GM23338 (cell line): Measurements from ENCODE around the gene RPL29. TPM values are rescaled to one million over a fixed set of nuclear protein-coding genes. Genes with fewer than 3 reads are reported as not detected.
A peak's percentile ranks its signal among the peaks of the same experiment; 100 is the strongest.
"Not testable (repeated sequence)": the region's sequence is repeated elsewhere in the genome, so short reads cannot be mapped to it uniquely, and the experiment has no call there.

Experiments used
- ATAC-seq: fragments of 200-7000 bp; cut with Tn5 transposase; 3 replicates; pipeline ENCODE4 v1.9.1; 2020
- DNase-seq: peaks from one replicate; pipeline ENCODE4 v3.0.0-alpha.2; 2015; ENCODE audit warnings: low spot score
- H2AFZ ChIP-seq: fragments of 200-600 bp; sonication (generic); 2 replicates; pipeline ENCODE4 v1.8.0; 2016; ENCODE audit warnings: antibody characterized with exemption, mild to moderate bottlenecking, moderate library complexity
- H3F3A ChIP-seq: fragments of 200-600 bp; sonication (generic); replicated peaks from 2 replicates; pipeline ENCODE4 v1.8.0; 2017; ENCODE audit warnings: antibody characterized with exemption, mixed run types, low read depth
- H3K27ac ChIP-seq: fragments of 200-600 bp; sonication (generic); 2 replicates; pipeline ENCODE4 v1.6.1; 2016; ENCODE audit warnings: low read depth
- H3K27me3 ChIP-seq: fragments of 200-600 bp; sonication (generic); 2 replicates; pipeline ENCODE4 v1.8.0; 2016; ENCODE audit warnings: mild to moderate bottlenecking, mixed run types, moderate library complexity; ENCODE audit not compliant: insufficient read depth
- H3K36me3 ChIP-seq: fragments of 200-600 bp; sonication (generic); 2 replicates; pipeline ENCODE4 v1.8.0; 2016; ENCODE audit warnings: mild to moderate bottlenecking; ENCODE audit not compliant: insufficient read depth
- H3K4me1 ChIP-seq: fragments of 200-600 bp; sonication (generic); 2 replicates; pipeline ENCODE4 v1.8.0; 2016; ENCODE audit warnings: mild to moderate bottlenecking, moderate library complexity; ENCODE audit not compliant: insufficient read depth
- H3K4me2 ChIP-seq: fragments of 200-600 bp; sonication (generic); 2 replicates; pipeline ENCODE4 v1.7.1; 2017; ENCODE audit warnings: mixed run types
- H3K4me3 ChIP-seq: fragments of 200-600 bp; sonication (generic); 2 replicates; pipeline ENCODE4 v1.6.1; 2016; ENCODE audit warnings: mixed run types
- H3K79me2 ChIP-seq: fragments of 200-600 bp; sonication (generic); replicated peaks from 2 replicates; pipeline ENCODE4 v1.8.0; 2017; ENCODE audit warnings: mild to moderate bottlenecking; ENCODE audit not compliant: insufficient read depth
- H3K9me2 ChIP-seq: fragments of 200-600 bp; sonication (generic); 2 replicates; pipeline ENCODE4 v1.8.0; 2017; ENCODE audit not compliant: insufficient read depth
- H4K20me1 ChIP-seq: fragments of 200-600 bp; sonication (generic); replicated peaks from 2 replicates; pipeline ENCODE4 v1.8.0; 2017; ENCODE audit warnings: mild to moderate bottlenecking; ENCODE audit not compliant: insufficient read depth
- H3K27ac Mint-ChIP-seq: 2 replicates; pipeline ENCODE4 v1.8.0; 2020; ENCODE audit warnings: inconsistent platforms, mild to moderate bottlenecking, moderate library complexity, mixed read lengths
- H3K27me3 Mint-ChIP-seq: 3 replicates; pipeline ENCODE4 v1.8.0; 2022; ENCODE audit warnings: low read depth, mild to moderate bottlenecking, moderate library complexity, mixed read lengths, inconsistent platforms; ENCODE audit not compliant: insufficient read depth, poor library complexity
- H3K36me3 Mint-ChIP-seq: 3 replicates; pipeline ENCODE4 v1.8.0; 2021; ENCODE audit warnings: low read depth, mild to moderate bottlenecking, inconsistent platforms, moderate library complexity, mixed read lengths
- H3K4me1 Mint-ChIP-seq: 3 replicates; pipeline ENCODE4 v1.8.0; 2020; ENCODE audit warnings: mild to moderate bottlenecking, inconsistent platforms, mixed read lengths
- H3K4me3 Mint-ChIP-seq: 3 replicates; pipeline ENCODE4 v1.8.0; 2021; ENCODE audit warnings: moderate library complexity, mild to moderate bottlenecking, inconsistent platforms, mixed read lengths
- H3K9me3 Mint-ChIP-seq: 3 replicates; pipeline ENCODE4 v1.8.0; 2020; ENCODE audit warnings: moderate library complexity, mild to moderate bottlenecking, inconsistent platforms, mixed read lengths
- CREB1 ChIP-seq: fragments of 250-450 bp; sonication (Bioruptor Pico); IDR thresholded peaks from 2 replicates; pipeline ENCODE4 v1.5.0; 2020; ENCODE audit warnings: low read depth, mild to moderate bottlenecking, moderate library complexity
- JUNB ChIP-seq: IDR thresholded peaks from one replicate; pipeline ENCODE4 v1.6.1; 2016; ENCODE audit warnings: antibody characterized with exemption; ENCODE audit not compliant: unreplicated experiment
- NANOG ChIP-seq: IDR thresholded peaks from 2 replicates; pipeline ENCODE4 v1.6.1; 2016; ENCODE audit warnings: antibody characterized with exemption, borderline replicate concordance
- POLR2AphosphoS5 ChIP-seq: IDR thresholded peaks from 2 replicates; pipeline ENCODE4 v1.6.1; 2016; ENCODE audit warnings: antibody characterized with exemption, low read depth
- STAT1 ChIP-seq: IDR thresholded peaks from one replicate; pipeline ENCODE4 v1.6.1; 2016; ENCODE audit warnings: antibody characterized with exemption; ENCODE audit not compliant: unreplicated experiment
- ZNF114 ChIP-seq: fragments of 250-450 bp; sonication (Bioruptor Pico); IDR thresholded peaks from 2 replicates; pipeline ENCODE4 v1.5.0; 2020; ENCODE audit warnings: mild to moderate bottlenecking, moderate library complexity
- ZNF331 ChIP-seq: fragments of 250-450 bp; sonication (Bioruptor Pico); IDR thresholded peaks from 2 replicates; pipeline ENCODE4 v1.5.0; 2020; ENCODE audit warnings: low read depth, mild to moderate bottlenecking, moderate library complexity
- polyA plus RNA-seq: library from polyadenylated mRNA; unstranded; fragments of >200 nt; fragmentation: Nextera tagmentation; extraction: Ambion mirVana; gene quantifications from 2 replicates; pipeline ENCODE4 v1.2.1, GENCODE V29; 2016
- total RNA-seq: library from RNA; depleted of rRNA; stranded (reverse); fragments of >200 nt; shearing (Covaris generic); gene quantifications from 2 replicates; pipeline ENCODE4 v1.2.3, GENCODE V29; 2014
- TF ChIP-seq, protein P1 (sequence below): fragments of 250-450 bp; sonication (Bioruptor Pico); IDR thresholded peaks from 2 replicates; pipeline ENCODE4 v1.5.0; 2020; ENCODE audit warnings: mild to moderate bottlenecking, moderate library complexity

Gene RPL29
- total and polyA plus RNA-seq, 2 experiments from 2014 or later: 1,471 to 1,864 TPM

GRCh38 chr3:51992017-51992682 lies 3.5 kb downstream of the RPL29 start:
- H2AFZ ChIP-seq: no peak overlapping the region
- Mint-ChIP-seq H3K36me3 (peaks cover 53% of the 10 kb centered on the region), H3K27me3 (peaks cover 25% of the 10 kb centered on the region), H3K4me1 (peaks cover 35% of the 10 kb centered on the region), H3K4me3 (peak overlapping the region; percentile 21; the same call in 1 of the 3 replicates), H3K9me3 (peaks cover 4% of the 10 kb centered on the region; the same call in 1 of the 3 replicates), H3K27ac (no peak overlapping the region; the same call in 1 of the 2 replicates)
- ATAC-seq: no peak; the same call in 2 of the 3 replicates
- no peak for DNase-seq
- peak overlapping the region; percentile 90 for H3K27ac ChIP-seq
- TF ChIP-seq JUNB (no peak), POLR2AphosphoS5 (peak; percentile 24; the same call in 1 of the 2 replicates)
- no peak overlapping the region for H3K4me3 ChIP-seq
- H3K36me3 ChIP-seq: peaks cover 28% of the 10 kb centered on the region
- H3K4me1 ChIP-seq: peaks cover 20% of the 10 kb centered on the region
- peaks cover 40% of the 10 kb centered on the region for H3F3A ChIP-seq
- no peak overlapping the region for H3K4me2 ChIP-seq
- H4K20me1 ChIP-seq: peaks cover 12% of the 10 kb centered on the region
- H3K9me2 ChIP-seq: no peaks in the 10 kb centered on the region
- H3K79me2 ChIP-seq: peaks cover 18% of the 10 kb centered on the region
- H3K27me3 ChIP-seq: no peaks in the 10 kb centered on the region

GRCh38 chr3:51990501-51990971 lies 5.2 kb downstream of the RPL29 start:
- Mint-ChIP-seq H3K27me3 (peaks cover 24% of the 10 kb centered on the region), H3K36me3 (peaks cover 49% of the 10 kb centered on the region), H3K4me1 (peaks cover 32% of the 10 kb centered on the region)
- peaks cover 28% of the 10 kb centered on the region for H3K36me3 ChIP-seq
- H3K4me3 ChIP-seq, H3K9me2 ChIP-seq, H3K27me3 ChIP-seq, H3K4me3 Mint-ChIP-seq, H3K27ac ChIP-seq, H2AFZ ChIP-seq, DNase-seq, ATAC-seq, H3K9me3 Mint-ChIP-seq, H3K27ac Mint-ChIP-seq, H3K4me2 ChIP-seq: not testable (repeated sequence)
- peaks cover 17% of the 10 kb centered on the region for H3K79me2 ChIP-seq
- H4K20me1 ChIP-seq: peaks cover 12% of the 10 kb centered on the region
- H3F3A ChIP-seq: peaks cover 39% of the 10 kb centered on the region
- H3K4me1 ChIP-seq: peaks cover 20% of the 10 kb centered on the region

DNA sequence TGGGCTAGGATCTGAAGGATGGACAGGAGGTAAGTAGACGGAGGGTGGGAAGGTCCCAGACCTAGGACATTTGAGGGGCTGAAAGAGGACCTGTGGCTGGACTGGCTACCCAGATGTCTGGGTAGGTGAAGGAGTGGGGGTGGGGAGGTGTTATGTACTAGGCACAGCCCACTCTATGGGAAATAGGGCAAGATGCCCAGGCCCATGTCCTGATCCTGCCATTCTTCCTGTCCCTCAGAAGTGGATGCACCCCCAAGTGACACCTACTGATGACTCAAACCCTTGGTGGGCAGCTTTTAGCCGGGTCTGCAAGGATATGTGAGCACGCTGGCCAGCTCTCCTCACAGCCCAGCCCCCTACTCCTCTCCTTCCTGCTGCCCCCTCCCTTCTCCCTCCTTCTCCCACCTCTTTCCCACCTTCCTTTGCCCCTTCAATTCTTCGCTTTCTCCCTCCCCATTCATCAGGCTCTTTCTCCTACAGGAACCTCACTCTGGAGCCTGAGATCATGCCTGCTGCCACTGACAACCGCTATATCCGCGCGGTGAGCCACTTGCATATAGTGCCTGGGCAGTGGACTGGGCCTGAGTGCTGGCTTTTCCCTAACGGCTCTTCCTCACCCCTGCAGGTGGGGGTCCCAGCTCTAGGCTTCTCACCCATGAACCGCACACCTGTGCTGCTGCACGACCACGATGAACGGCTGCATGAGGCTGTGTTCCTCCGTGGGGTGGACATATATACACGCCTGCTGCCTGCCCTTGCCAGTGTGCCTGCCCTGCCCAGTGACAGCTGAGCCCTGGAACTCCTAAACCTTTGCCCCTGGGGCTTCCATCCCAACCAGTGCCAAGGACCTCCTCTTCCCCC lies 7.2 kb downstream of the RPL29 start:
- Mint-ChIP-seq H3K4me1 (peaks cover 29% of the 10 kb centered on the region), H3K27ac (peak overlapping the region; percentile 50), H3K9me3 (no peaks in the 10 kb centered on the region), H3K27me3 (peaks cover 19% of the 10 kb centered on the region), H3K36me3 (peaks cover 29% of the 10 kb centered on the region), H3K4me3 (no peak overlapping the region)
- no peak for ATAC-seq
- Histone ChIP-seq H3K4me3 (no peak overlapping the region), H2AFZ (no peak overlapping the region), H3K4me1 (peaks cover 11% of the 10 kb centered on the region; the same call in 1 of the 2 replicates), H3K9me2 (no peaks in the 10 kb centered on the region), H3K36me3 (peaks cover 10% of the 10 kb centered on the region; the same call in 1 of the 2 replicates), H4K20me1 (peaks cover 4% of the 10 kb centered on the region; the same call in 1 of the 2 replicates), H3F3A (peaks cover 20% of the 10 kb centered on the region), H3K4me2 (no peak overlapping the region), H3K79me2 (no peaks in the 10 kb centered on the region; the same call in 1 of the 2 replicates), H3K27ac (no peak overlapping the region; the same call in 1 of the 2 replicates), H3K27me3 (no peaks in the 10 kb centered on the region)
- no peak for DNase-seq
- TF ChIP-seq CREB1 (CRISPR knock-in tag): no peak
- TF ChIP-seq POLR2AphosphoS5: no peak
- no peak for TF ChIP-seq ZNF331 (CRISPR knock-in tag)
- no peak for TF ChIP-seq STAT1
- TF ChIP-seq NANOG: no peak
- TF ChIP-seq, protein P1, sequence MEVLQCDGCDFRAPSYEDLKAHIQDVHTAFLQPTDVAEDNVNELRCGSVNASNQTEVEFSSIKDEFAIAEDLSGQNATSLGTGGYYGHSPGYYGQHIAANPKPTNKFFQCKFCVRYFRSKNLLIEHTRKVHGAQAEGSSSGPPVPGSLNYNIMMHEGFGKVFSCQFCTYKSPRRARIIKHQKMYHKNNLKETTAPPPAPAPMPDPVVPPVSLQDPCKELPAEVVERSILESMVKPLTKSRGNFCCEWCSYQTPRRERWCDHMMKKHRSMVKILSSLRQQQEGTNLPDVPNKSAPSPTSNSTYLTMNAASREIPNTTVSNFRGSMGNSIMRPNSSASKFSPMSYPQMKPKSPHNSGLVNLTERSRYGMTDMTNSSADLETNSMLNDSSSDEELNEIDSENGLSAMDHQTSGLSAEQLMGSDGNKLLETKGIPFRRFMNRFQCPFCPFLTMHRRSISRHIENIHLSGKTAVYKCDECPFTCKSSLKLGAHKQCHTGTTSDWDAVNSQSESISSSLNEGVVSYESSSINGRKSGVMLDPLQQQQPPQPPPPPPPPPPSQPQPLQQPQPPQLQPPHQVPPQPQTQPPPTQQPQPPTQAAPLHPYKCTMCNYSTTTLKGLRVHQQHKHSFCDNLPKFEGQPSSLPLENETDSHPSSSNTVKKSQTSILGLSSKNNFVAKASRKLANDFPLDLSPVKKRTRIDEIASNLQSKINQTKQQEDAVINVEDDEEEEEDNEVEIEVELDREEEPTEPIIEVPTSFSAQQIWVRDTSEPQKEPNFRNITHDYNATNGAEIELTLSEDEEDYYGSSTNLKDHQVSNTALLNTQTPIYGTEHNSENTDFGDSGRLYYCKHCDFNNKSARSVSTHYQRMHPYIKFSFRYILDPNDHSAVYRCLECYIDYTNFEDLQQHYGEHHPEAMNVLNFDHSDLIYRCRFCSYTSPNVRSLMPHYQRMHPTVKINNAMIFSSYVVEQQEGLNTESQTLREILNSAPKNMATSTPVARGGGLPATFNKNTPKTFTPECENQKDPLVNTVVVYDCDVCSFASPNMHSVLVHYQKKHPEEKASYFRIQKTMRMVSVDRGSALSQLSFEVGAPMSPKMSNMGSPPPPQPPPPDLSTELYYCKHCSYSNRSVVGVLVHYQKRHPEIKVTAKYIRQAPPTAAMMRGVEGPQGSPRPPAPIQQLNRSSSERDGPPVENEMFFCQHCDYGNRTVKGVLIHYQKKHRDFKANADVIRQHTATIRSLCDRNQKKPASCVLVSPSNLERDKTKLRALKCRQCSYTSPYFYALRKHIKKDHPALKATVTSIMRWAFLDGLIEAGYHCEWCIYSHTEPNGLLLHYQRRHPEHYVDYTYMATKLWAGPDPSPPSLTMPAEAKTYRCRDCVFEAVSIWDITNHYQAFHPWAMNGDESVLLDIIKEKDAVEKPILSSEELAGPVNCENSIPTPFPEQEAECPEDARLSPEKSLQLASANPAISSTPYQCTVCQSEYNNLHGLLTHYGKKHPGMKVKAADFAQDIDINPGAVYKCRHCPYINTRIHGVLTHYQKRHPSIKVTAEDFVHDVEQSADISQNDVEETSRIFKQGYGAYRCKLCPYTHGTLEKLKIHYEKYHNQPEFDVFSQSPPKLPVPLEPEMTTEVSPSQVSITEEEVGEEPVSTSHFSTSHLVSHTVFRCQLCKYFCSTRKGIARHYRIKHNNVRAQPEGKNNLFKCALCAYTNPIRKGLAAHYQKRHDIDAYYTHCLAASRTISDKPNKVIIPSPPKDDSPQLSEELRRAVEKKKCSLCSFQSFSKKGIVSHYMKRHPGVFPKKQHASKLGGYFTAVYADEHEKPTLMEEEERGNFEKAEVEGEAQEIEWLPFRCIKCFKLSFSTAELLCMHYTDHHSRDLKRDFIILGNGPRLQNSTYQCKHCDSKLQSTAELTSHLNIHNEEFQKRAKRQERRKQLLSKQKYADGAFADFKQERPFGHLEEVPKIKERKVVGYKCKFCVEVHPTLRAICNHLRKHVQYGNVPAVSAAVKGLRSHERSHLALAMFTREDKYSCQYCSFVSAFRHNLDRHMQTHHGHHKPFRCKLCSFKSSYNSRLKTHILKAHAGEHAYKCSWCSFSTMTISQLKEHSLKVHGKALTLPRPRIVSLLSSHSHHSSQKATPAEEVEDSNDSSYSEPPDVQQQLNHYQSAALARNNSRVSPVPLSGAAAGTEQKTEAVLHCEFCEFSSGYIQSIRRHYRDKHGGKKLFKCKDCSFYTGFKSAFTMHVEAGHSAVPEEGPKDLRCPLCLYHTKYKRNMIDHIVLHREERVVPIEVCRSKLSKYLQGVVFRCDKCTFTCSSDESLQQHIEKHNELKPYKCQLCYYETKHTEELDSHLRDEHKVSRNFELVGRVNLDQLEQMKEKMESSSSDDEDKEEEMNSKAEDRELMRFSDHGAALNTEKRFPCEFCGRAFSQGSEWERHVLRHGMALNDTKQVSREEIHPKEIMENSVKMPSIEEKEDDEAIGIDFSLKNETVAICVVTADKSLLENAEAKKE (CRISPR knock-in tag): no peak
- no peak for TF ChIP-seq ZNF114
